ENCODE measurements around the gene TBC1D1.

The TBC1D1 gene

DNA sequence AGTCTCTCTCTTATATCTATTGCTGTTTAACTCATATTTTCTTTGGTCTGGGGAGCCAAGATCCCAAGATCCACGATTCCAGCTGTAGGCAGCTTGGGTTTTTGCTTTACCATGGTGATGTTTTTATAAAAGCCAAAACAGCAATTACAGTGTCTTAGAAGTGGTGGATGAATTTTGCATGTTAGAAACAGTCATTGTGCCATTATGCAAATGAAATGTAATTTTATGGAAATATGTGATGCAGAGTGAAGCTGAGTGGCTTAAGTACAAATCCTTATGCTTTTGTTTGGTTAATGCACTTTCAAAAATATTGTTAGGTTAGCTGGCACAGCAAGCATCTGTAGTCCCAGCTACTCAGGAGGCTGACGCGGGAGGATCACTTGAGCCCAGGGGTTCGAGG lies 36.5 kb downstream of the TBC1D1 start:
- Histone ChIP-seq H3K4me2 (ENCODE audit: low read length) (no peak overlapping the region), H4K20me1 (ENCODE audit: insufficient read depth, low read length) (no peaks in the 10 kb centered on the region), H3K4me1 (ENCODE audit: insufficient read depth, low read length, severe bottlenecking) (no peaks in the 10 kb centered on the region), H3F3A (ENCODE audit: insufficient read depth, low read length) (no peaks in the 10 kb centered on the region), H3K79me2 (ENCODE audit: insufficient read depth, low read length) (no peaks in the 10 kb centered on the region), H3K4me3 (ENCODE audit: low read depth, low read length, poor library complexity, severe bottlenecking) (no peak overlapping the region), H3K9me2 (ENCODE audit: low read depth, low read length) (no peaks in the 10 kb centered on the region), H3K27me3 (ENCODE audit: insufficient read depth, low read length) (no peaks in the 10 kb centered on the region), H3K36me3 (ENCODE audit: insufficient read depth, low read length) (peaks cover 7% of the 10 kb centered on the region), H3K9me3 (ENCODE audit: low read length) (no peaks in the 10 kb centered on the region), H2AFZ (ENCODE audit: low read length) (no peak overlapping the region), H3K9ac (ENCODE audit: low read length) (no peak overlapping the region), H3K27ac (ENCODE audit: low read depth, low read length, poor library complexity, severe bottlenecking) (no peak overlapping the region)
- TF ChIP-seq EZH2 (IDR thresholded peaks at IDR 0.05; ENCODE audit: borderline replicate concordance, low read length) = no peak
- TF ChIP-seq, protein P1, sequence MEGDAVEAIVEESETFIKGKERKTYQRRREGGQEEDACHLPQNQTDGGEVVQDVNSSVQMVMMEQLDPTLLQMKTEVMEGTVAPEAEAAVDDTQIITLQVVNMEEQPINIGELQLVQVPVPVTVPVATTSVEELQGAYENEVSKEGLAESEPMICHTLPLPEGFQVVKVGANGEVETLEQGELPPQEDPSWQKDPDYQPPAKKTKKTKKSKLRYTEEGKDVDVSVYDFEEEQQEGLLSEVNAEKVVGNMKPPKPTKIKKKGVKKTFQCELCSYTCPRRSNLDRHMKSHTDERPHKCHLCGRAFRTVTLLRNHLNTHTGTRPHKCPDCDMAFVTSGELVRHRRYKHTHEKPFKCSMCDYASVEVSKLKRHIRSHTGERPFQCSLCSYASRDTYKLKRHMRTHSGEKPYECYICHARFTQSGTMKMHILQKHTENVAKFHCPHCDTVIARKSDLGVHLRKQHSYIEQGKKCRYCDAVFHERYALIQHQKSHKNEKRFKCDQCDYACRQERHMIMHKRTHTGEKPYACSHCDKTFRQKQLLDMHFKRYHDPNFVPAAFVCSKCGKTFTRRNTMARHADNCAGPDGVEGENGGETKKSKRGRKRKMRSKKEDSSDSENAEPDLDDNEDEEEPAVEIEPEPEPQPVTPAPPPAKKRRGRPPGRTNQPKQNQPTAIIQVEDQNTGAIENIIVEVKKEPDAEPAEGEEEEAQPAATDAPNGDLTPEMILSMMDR (IDR thresholded peaks at IDR 0.05; ENCODE audit: low read length) = no peak

DNA sequence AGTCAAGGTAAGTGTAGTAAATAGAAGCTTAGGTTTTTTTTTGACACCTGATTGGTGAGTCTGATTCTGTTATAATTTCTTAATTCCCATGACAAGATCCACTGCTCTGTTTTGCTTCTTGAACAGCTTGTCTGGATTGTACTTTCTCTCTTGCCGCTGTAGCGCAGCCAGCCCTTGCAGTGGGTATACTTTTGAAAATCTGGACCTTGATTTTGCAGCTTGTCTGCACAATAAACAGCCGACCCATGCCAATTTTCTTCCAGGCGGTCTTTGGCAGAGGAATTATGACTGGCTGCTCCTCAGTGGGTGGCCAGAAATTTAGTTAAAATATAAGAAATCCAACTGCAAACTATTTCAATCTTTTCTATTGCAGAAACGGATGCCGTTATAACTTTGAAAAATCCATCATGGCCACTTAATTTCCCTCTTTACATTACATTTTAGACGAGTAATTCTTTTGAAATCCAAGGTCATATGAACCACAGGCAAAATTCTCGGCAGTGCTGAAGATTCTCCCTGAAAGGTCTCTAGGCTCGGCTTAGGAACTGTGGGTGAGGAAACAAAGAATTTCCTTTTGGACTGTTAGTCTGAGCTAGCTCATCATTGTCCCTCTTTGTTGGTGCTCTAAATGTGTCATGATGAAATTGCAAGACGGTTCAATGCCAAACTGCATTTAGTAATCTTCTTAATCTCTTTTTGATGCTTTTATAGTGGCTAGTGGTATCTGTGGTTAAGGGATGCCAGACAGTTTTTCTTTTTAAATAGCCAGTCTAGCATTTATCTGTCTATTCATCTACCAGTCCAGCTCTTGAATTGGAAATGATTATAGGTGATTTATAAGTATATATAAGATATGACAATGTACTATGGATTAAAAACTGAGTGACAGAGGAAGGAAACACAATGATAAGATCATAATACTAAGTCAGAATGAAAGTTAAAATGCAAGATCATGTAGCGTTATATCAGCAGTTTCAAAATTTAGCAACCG lies 37.8 kb downstream of the TBC1D1 start:
- TF ChIP-seq, protein P1 (IDR thresholded peaks at IDR 0.05; ENCODE audit: low read length) = no peak
- TF ChIP-seq EZH2 (IDR thresholded peaks at IDR 0.05; ENCODE audit: borderline replicate concordance, low read length) = no peak
- Histone ChIP-seq H3K4me1 (ENCODE audit: insufficient read depth, low read length, severe bottlenecking) (no peaks in the 10 kb centered on the region), H3K4me2 (ENCODE audit: low read length) (no peak overlapping the region)

DNA sequence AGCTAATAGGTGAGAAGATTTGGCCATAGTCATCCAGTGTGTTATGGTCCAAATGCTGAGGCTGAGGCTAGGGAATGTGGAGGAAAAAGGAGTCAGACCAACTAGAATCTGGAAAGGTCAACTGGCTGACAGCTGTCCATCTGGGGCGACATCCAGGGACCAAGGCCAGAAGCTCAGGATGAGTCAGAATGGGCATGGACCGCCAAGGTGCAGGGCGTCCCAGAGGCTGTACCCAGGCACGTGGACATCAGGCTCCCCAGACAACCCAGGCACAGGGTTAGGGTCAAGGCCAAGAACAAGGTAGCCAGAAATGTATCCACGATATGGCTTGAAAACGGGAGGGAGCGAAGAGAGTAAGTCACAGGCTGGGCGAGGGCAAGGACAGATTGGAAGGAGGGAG lies 43.2 kb downstream of the TBC1D1 start:
- Histone ChIP-seq H3K27me3 (ENCODE audit: insufficient read depth, low read length) (no peaks in the 10 kb centered on the region), H3K4me2 (ENCODE audit: low read length) (no peak overlapping the region), H3K4me3 (ENCODE audit: low read depth, low read length, poor library complexity, severe bottlenecking) (no peak overlapping the region)

More for the DNA sequence above, 37.8 kb downstream of the TBC1D1 start:
- Histone ChIP-seq H3K27me3 (ENCODE audit: insufficient read depth, low read length) (no peaks in the 10 kb centered on the region), H3K9me2 (ENCODE audit: low read depth, low read length) (no peaks in the 10 kb centered on the region), H3K9me3 (ENCODE audit: low read length) (no peaks in the 10 kb centered on the region), H3K79me2 (ENCODE audit: insufficient read depth, low read length) (no peaks in the 10 kb centered on the region), H4K20me1 (ENCODE audit: insufficient read depth, low read length) (no peaks in the 10 kb centered on the region), H3K27ac (ENCODE audit: low read depth, low read length, poor library complexity, severe bottlenecking) (no peak overlapping the region), H2AFZ (ENCODE audit: low read length) (no peak overlapping the region), H3K36me3 (ENCODE audit: insufficient read depth, low read length) (peaks cover 14% of the 10 kb centered on the region), H3K4me3 (ENCODE audit: low read depth, low read length, poor library complexity, severe bottlenecking) (no peak overlapping the region), H3K9ac (ENCODE audit: low read length) (no peak overlapping the region), H3F3A (ENCODE audit: insufficient read depth, low read length) (no peaks in the 10 kb centered on the region)

More for the DNA sequence above, 43.2 kb downstream of the TBC1D1 start:
- TF ChIP-seq EZH2 (IDR thresholded peaks at IDR 0.05; ENCODE audit: borderline replicate concordance, low read length) = no peak
- TF ChIP-seq, protein P1 (IDR thresholded peaks at IDR 0.05; ENCODE audit: low read length) = no peak
- H3K9me2 ChIP-seq (ENCODE audit: low read depth, low read length) = no peaks in the 10 kb centered on the region
- 0 out of 2 replicates have a peak, but pooled peaks cover 6% of the 10 kb centered on the region for H3K79me2 ChIP-seq (ENCODE audit: insufficient read depth, low read length)
- peaks cover 34% of the 10 kb centered on the region for H3K36me3 ChIP-seq (ENCODE audit: insufficient read depth, low read length)
- no peaks in the 10 kb centered on the region for H3F3A ChIP-seq (ENCODE audit: insufficient read depth, low read length)
- no peak overlapping the region for H3K27ac ChIP-seq (ENCODE audit: low read depth, low read length, poor library complexity, severe bottlenecking)
- no peaks in the 10 kb centered on the region for H3K4me1 ChIP-seq (ENCODE audit: insufficient read depth, low read length, severe bottlenecking)
- H4K20me1 ChIP-seq (ENCODE audit: insufficient read depth, low read length) = no peaks in the 10 kb centered on the region
- H3K9me3 ChIP-seq (ENCODE audit: low read length) = no peaks in the 10 kb centered on the region
- H3K9ac ChIP-seq (ENCODE audit: low read length) = no peak overlapping the region
- H2AFZ ChIP-seq (ENCODE audit: low read length) = no peak overlapping the region
